HG02798 (cell line): Measurements from ENCODE around the gene PRTN3.

Experiments
- ATAC-seq: cut with Tn5 transposase; IDR thresholded peaks from one replicate; pipeline ENCODE4 v1.9.1; 2021; ENCODE audit warnings: mild to moderate bottlenecking; ENCODE audit not compliant: unreplicated experiment, poor library complexity

The PRTN3 gene

DNA sequence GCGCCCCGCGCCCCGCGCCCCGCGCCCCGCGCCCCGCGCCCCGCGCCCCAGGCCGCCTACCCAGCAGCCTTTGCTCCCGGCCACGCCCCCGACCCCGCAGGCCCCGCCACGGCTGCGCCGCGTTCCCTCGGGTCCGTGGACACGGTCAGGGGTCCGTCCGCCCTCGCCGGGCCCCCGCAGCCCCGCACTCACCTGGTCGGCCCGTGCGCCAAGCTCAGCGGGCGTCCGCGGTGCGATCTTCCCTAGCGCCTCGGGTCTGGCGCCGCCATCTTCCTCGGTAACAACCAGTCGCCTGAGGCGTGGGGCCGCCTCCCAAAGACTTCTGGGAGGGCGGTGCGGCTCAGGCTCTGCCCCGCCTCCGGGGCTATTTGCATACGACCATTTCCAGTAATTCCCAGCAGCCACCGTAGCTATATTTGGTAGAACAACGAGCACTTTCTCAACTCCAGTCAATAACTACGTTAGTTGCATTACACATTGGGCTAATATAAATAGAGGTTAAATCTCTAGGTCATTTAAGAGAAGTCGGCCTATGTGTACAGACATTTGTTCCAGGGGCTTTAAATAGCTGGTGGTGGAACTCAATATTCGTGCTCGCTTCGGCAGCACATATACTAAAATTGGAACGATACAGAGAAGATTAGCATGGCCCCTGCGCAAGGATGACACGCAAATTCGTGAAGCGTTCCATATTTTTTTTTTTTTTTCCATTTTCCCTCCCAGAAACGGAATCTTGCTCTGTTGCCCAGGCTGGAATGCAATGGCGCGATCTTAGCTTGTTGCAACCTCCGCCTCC, 52.3 kb downstream of the PRTN3 start, which contains the start of the genes MED16 and RNU6-9:
Gene MED16, minus strand, starts transcription at position 294 of the 796 bp plus-strand sequence. CDS start 2,056 bp downstream, outside the sequence.
Gene RNU6-9, plus strand, starts transcription at position 591 of the 796 bp plus-strand sequence.
- ATAC-seq: peak; percentile 86

DNA sequence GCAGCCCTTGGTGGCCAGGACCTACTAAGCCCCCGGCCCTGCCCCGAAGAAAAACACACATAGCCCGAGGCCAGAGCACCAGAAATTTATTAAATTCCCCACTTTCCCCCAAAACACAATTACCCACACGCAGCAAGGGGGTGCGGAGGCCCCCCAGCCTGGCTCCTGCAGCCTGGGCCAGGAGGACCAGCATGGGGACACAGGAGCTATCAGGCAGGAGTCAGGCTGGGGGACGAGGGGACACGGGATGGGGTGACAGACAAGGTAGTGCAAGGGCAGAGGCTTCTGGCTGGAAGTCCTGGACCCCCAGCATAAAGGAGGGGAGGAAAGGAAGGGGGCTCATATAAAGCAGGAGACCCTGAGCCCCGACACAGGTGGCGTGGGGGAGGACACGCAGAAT, 55.6 kb downstream of the PRTN3 start:
- ATAC-seq: no peak

DNA sequence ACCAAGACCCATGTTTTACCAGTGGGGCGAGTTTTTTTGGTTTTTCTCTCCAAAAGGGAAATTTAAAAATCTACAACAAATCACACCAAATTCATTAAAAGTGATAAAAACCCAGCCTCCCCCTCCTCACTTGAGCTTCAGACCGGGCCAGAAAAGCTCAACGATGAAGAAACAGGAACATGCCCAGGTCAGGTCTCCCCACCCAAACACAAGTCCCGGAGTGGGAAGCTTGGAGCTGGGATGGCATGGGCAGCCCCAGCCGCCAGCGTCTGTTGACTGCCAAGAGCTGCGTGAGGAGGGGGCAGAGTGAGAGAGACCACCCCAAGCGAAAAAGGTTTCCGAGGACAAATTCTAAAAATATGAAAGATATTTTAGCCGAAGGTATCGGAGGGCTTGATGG, 56.2 kb downstream of the PRTN3 start:
- no peak for ATAC-seq

DNA sequence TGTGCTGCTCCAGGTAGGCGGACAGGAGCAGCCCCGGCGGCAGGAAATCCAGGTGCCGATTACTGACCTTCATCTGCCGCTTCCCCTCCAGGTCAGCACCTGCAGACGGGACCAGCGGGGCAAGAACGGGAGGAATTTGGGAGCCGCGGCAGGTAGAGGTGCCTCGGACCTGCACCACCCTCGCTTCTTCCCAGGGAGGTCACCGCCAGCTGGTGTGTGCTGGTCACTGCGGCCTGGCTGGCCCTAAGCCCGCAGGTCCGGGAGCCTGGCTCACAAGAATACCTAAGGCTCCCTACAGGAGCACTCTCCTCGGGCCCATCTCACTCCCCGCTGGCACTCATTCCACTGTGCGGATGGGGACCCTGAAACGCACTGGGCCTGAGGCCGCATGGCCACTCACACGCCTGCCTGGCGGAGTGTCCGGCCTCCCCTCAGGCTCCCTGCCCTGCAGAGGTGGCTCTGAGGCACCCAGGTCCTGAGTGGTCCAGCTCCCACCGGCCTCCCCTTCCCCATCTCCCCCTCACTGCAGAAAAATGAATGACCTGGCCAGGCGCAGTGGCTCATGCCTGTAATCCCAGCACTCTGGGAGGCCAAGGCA, 56.7 kb downstream of the PRTN3 start:
- no peak for ATAC-seq
